ENCODE measurements around the gene PLEK2.

- TF ChIP-seq CTCF (conservative IDR thresholded peaks at IDR 0.05) (no peak), EZH2 (IDR thresholded peaks at IDR 0.05; ENCODE audit: low read depth) (no peak)
These were observed 38.6 kb downstream of the PLEK2 start for GRCh38 chr14:67373347-67373746.
